Umbilical cord (tissue), 2 donors: ENCODE results near the gene NES. TPM values are rescaled to one million over a fixed set of nuclear protein-coding genes. Genes with fewer than 3 reads are reported as not detected.
A peak's percentile ranks its signal among the peaks of the same experiment; 100 is the strongest.

Experiments
- DNase-seq: peaks from one replicate; pipeline ENCODE4 v3.0.0-alpha.2; 2015; ENCODE audit warnings: low spot score
- total RNA-seq: library from RNA; depleted of rRNA; stranded (reverse); fragments of >200 nt; gene quantifications from one replicate; pipeline ENCODE4 v1.2.3, GENCODE V29; 2014; ENCODE audit warnings: low replicate concordance; ENCODE audit not compliant: insufficient read depth

The NES gene
- total RNA-seq, 1 donor from 2014 or later = 19.0 TPM

GRCh38 chr1:156663178-156663577, 14.0 kb downstream of the NES start:
- DNase-seq = peak; percentile 54

GRCh38 chr1:156662800-156663055, 14.5 kb downstream of the NES start:
- no peak for DNase-seq

GRCh38 chr1:156662005-156662799, 15.0 kb downstream of the NES start:
- no peak for DNase-seq

- DNase-seq = no peak
Observed at GRCh38 chr1:156660752-156661112, 16.5 kb downstream of the NES start.

GRCh38 chr1:156659988-156660751, 17.0 kb downstream of the NES start:
- DNase-seq = peak; percentile 96

GRCh38 chr1:156659661-156659987, 17.6 kb downstream of the NES start:
- no peak for DNase-seq

GRCh38 chr1:156658945-156659574, 18.1 kb downstream of the NES start:
- DNase-seq = no peak

- no peak for DNase-seq
Observed at GRCh38 chr1:156658496-156658895, 18.7 kb downstream of the NES start.

GRCh38 chr1:156657741-156658319, 19.4 kb downstream of the NES start:
- no peak for DNase-seq

GRCh38 chr1:156656806-156657740, 20.1 kb downstream of the NES start:
- DNase-seq = peak; percentile 87

GRCh38 chr1:156655904-156656516, 21.2 kb downstream of the NES start:
- no peak for DNase-seq

- no peak for DNase-seq
Observed at GRCh38 chr1:156655151-156655903, 21.9 kb downstream of the NES start.

GRCh38 chr1:156654700-156655099, 22.5 kb downstream of the NES start:
- DNase-seq = no peak

GRCh38 chr1:156652992-156653355, 24.2 kb downstream of the NES start:
- DNase-seq = no peak

- peak; percentile 63 for DNase-seq
Observed at GRCh38 chr1:156652131-156652991, 24.8 kb downstream of the NES start.

GRCh38 chr1:156648951-156649350, 28.3 kb downstream of the NES start:
- no peak for DNase-seq

GRCh38 chr1:156648496-156648895, 28.7 kb downstream of the NES start:
- DNase-seq = no peak

GRCh38 chr1:156647351-156647750, 29.9 kb downstream of the NES start:
- DNase-seq = no peak

GRCh38 chr1:156646738-156647211, 30.4 kb downstream of the NES start:
- DNase-seq = no peak
